NCI-H226 (cell line): ENCODE results near the gene CKAP2.
A peak's percentile ranks its signal among the peaks of the same experiment; 100 is the strongest.
"Not testable (repeated sequence)": the region's sequence is repeated elsewhere in the genome, so short reads cannot be mapped to it uniquely, and the experiment has no call there.

Source experiments
- DNase-seq: peaks from one replicate; pipeline ENCODE4 v3.0.0-alpha.2; 2015

CKAP2 gene, protein sequence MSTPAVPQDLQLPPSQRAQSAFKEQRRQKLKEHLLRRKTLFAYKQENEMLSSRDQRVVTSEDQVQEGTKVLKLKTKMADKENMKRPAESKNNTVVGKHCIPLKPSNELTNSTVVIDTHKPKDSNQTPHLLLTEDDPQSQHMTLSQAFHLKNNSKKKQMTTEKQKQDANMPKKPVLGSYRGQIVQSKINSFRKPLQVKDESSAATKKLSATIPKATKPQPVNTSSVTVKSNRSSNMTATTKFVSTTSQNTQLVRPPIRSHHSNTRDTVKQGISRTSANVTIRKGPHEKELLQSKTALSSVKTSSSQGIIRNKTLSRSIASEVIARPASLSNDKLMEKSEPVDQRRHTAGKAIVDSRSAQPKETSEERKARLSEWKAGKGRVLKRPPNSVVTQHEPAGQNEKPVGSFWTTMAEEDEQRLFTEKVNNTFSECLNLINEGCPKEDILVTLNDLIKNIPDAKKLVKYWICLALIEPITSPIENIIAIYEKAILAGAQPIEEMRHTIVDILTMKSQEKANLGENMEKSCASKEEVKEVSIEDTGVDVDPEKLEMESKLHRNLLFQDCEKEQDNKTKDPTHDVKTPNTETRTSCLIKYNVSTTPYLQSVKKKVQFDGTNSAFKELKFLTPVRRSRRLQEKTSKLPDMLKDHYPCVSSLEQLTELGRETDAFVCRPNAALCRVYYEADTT

GRCh38 chr13:52454820-52455676 lies at the start of gene CKAP2:
Gene CKAP2 (plus strand): TSS chr13:52455478. CDS start chr13:52455557, 79 bp downstream.
- peak; percentile 94 for DNase-seq

GRCh38 chr13:52405767-52406494 lies 49.3 kb upstream of the CKAP2 start, which contains the start of gene THSD1:
Gene THSD1 (minus strand): TSS chr13:52406172. CDS start chr13:52402600, 3,572 bp downstream.
- peak; percentile 64 for DNase-seq

DNA sequence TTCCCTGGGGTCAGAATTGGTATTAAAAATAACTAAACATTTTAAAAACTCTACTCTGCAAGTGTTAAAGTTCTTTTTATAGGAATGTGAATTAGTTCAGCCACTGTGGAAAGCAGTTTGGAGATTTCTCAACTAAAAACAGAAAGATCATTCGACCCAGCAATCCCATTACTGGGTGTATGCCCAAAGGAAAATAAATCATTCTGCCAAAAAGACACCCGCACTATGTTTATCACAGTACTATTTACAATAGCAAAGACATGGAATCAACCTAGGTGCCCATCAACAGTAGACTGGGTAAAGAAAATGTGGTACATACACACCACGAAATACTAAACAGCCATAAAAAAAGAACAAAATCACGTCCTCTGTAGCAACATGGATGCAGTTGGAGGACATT lies 48.6 kb upstream of the CKAP2 start:
- DNase-seq = no peak

DNA sequence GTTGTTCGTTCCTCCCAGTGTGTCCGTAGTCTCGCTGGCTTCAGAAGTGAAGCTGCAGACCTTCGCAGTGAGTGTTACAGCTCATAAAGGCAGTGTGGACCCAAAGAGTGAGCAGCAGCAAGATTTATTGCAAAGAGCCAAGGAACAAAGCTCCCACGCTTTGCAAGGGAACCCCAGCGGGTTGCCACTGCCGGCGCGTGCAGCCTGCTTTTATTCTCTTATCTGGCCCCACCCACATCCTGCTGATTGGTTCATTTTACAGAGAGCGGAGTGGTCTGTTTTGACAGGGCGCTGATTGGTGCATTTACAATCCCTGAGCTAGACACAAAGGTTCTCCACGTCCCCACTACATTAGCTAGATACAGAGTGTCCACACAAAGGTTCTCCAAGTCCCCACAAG lies 47.8 kb upstream of the CKAP2 start:
- DNase-seq = not testable (repeated sequence)

- not testable (repeated sequence) for DNase-seq
Measured at GRCh38 chr13:52408071-52408658, 47.1 kb upstream of the CKAP2 start.

DNA sequence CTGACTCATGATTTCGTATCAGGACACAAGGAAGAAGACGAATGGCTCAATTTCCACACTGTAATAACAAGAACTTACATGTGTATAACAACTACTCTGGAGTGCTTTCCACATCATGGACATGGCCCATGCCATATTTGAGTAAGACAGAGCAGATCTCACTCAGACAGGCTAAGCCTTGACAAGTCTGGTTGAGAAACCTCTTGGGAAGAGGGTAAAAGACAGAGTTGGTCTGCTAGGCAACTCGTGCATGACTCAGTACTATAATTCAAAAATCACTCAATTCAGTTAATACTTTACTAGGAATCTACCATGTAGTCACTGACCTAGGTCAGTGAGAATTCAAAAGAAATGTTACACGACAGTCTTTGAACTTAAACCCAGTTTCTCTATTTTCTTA lies 43.6 kb upstream of the CKAP2 start:
- peak; percentile 24 for DNase-seq

DNA sequence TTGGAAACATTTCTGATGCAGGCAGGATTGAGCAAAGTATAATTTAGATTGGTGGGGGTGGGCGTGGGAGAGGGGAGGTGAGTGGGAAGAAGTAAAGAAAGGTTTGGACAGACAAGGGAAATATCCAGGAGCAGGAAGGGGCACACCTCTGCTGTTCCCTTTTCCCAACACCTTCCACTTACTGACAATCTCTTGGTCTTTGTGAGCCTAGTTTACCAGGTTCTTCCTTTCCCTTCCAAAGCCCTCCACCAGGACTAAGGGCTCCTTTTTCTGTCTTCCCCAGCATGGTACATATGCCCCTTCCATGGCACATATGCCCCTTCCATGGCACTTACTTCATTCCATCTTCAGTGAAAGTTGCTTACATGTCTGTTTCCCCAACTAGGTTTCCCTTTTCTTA lies 43.1 kb upstream of the CKAP2 start:
- no peak for DNase-seq

DNA sequence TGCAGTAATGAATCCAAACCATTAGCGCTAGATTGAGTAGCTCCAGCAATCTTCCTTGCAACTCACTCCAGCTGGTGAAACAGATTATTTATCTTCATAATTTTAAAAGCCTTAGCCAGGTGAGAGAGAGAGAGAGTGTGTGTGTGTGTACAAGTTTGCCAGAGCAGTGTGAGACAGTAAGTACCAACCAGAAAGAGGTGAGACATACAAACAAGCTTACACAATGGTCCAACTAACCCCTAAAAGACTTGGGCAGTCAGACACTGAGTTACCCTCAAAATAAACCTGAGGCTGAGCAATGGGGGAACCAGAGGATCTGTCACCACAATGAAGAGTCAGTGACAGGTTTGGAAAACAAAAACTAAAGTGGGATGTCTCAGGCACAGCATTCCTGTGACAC lies 41.2 kb upstream of the CKAP2 start:
- no peak for DNase-seq

DNA sequence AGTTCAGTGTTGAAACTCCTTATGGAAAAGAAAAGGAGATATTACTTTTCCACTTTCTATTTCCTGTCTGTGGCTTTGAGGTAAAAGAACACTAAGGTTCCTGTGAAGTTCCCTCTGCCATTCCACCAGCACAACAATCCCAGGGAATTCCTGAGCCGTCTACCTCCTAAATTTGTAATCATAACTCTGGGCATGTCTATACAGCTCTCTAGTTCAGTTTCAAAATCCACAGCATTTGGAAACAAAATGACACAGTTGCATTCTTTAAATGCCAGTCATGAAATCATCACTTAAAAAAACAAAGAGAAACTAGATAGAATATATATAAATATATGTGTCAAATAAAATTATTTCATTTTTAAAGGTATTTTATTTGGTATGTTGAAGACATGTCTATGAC lies 40.3 kb upstream of the CKAP2 start:
- DNase-seq = peak; percentile 70

- no peak for DNase-seq
Measured at GRCh38 chr13:52419080-52419479, 36.2 kb upstream of the CKAP2 start.

- no peak for DNase-seq
Measured at GRCh38 chr13:52421216-52421615, 34.1 kb upstream of the CKAP2 start.

- peak; percentile 72 for DNase-seq
Measured at GRCh38 chr13:52428295-52428694, 27.0 kb upstream of the CKAP2 start.

GRCh38 chr13:52432456-52432855 lies 22.8 kb upstream of the CKAP2 start:
- DNase-seq = no peak

GRCh38 chr13:52446265-52446664 lies 9.0 kb upstream of the CKAP2 start:
- no peak for DNase-seq

- no peak for DNase-seq
Measured at GRCh38 chr13:52447354-52447753, 7.9 kb upstream of the CKAP2 start.

DNA sequence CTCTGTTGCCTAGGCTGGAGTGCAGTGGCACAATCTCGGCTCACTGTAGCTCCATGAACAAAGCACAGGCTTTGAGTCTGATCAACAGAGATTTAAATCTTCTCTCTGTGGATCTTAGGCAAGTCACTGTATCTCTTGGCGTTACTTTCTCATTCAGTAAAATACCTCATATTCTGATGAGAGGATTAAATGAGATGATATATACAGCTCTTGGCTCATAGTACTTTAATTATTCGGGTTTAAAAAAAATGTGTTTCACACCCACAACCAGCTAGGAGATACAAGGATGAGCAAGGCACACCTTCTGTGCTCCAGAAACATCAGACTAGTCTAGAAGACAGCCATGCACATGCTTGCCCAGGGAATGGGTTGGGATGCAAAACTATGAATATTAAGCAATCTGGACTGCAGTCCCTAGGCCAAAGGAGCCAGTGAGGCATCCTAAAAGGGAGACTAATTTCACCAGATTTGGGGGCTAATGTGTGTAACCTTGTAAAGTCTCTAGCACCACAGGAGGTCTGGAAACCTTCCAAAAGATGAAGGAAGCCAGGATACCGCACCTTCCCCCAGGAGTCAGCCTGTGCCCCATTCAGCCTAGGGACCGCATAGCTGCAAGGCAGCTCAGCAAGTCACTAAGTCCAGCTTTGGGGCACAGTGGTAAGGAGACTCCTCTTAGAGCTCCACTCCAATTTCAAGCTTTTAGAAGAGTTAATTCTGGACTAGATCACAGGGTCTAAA lies 7.3 kb upstream of the CKAP2 start:
- no peak for DNase-seq

GRCh38 chr13:52449331-52450011 lies 5.8 kb upstream of the CKAP2 start:
- no peak for DNase-seq

GRCh38 chr13:52450012-52450792 lies 5.1 kb upstream of the CKAP2 start, which contains the start of gene VPS36:
Gene VPS36 (minus strand): TSS chr13:52450634. CDS start chr13:52450594, 40 bp downstream.
- DNase-seq = peak; percentile 88

- no peak for DNase-seq
Measured at GRCh38 chr13:52450793-52451116, 4.5 kb upstream of the CKAP2 start.
